Gastroesophageal sphincter (tissue), 4 donors: Measurements from ENCODE around the gene TTC7B. TPM values are rescaled to one million over a fixed set of nuclear protein-coding genes. Genes with fewer than 3 reads are reported as not detected.
A peak's percentile ranks its signal among the peaks of the same experiment; 100 is the strongest.

ENCODE experiments used
- ATAC-seq: fragments of 150-250 bp; one replicate; pipeline ENCODE4 v1.9.1; 2016; ENCODE audit warnings: mild to moderate bottlenecking, moderate library complexity
- H3K27ac ChIP-seq, 4 donors: fragments of 200-600 bp; sonication (generic) in 3 of 4; 1 replicate in 3 of 4; 2 replicates in 1 of 4; pipeline ENCODE4 v1.5.1; 2016 to 2019
- H3K27me3 ChIP-seq: fragments of 200-600 bp; sonication (generic); one replicate; pipeline ENCODE4 v1.5.1; 2019
- H3K36me3 ChIP-seq, 2 donors: fragments of 200-600 bp; sonication (generic); one replicate each; pipeline ENCODE4 v1.5.1; 2019; ENCODE audit warnings: control low read depth in 1 of 2
- H3K4me1 ChIP-seq, 3 donors: fragments of 200-600 bp; sonication (generic); 1 replicate in 2 of 3; 2 replicates in 1 of 3; pipeline ENCODE4 v1.5.1; 2016 to 2019; ENCODE audit warnings: control low read depth in 2 of 3
- H3K4me3 ChIP-seq, 2 donors: fragments of 200-600 bp; sonication (generic); one replicate each; pipeline ENCODE4 v1.5.1; 2019; ENCODE audit warnings: mild to moderate bottlenecking in 1 of 2, moderate library complexity in 1 of 2
- H3K9me3 ChIP-seq, 3 donors: fragments of 200-600 bp; sonication (generic); one replicate each; pipeline ENCODE4 v1.5.1; 2017 to 2019; ENCODE audit warnings: control low read depth in 2 of 3
- EP300 ChIP-seq: sonication (generic); formaldehyde crosslinking; IDR thresholded peaks from one replicate; pipeline ENCODE4 v1.6.1; 2017; ENCODE audit warnings: antibody characterized with exemption, mild to moderate bottlenecking
- POLR2A ChIP-seq, 2 donors: fragments of 450-650 bp; IDR thresholded peaks; one replicate each; pipeline ENCODE4 v1.6.1; 2017; ENCODE audit warnings: antibody characterized with exemption in 2 of 2, mild to moderate bottlenecking in 2 of 2, moderate library complexity in 1 of 2
- POLR2AphosphoS5 ChIP-seq: sonication (generic); formaldehyde crosslinking; IDR thresholded peaks from one replicate; pipeline ENCODE4 v1.6.1; 2017; ENCODE audit warnings: antibody characterized with exemption
- WGBS, 2 donors: methylation state at CpG; one replicate each; pipeline ENCODE4 v1.1.5; 2018; ENCODE audit warnings: low coverage in 1 of 2; 5-methylcytosine and 5-hydroxymethylcytosine counted together
- total RNA-seq, 4 donors: library from RNA; depleted of rRNA; stranded (reverse); fragments of >200 nt; gene quantifications; one replicate each; pipeline ENCODE4 v1.1.0, GENCODE V29; 2016
- TF ChIP-seq, protein P1 (sequence below), 4 experiments: fragments of 200-600 bp in 2 of 4; fragments of 450-650 bp in 2 of 4; sonication (generic) in 1 of 4; IDR thresholded peaks; one replicate each; pipeline ENCODE4 v1.5.1; 2017 to 2019; ENCODE audit warnings: antibody characterized with exemption in 4 of 4, mild to moderate bottlenecking in 2 of 4, moderate library complexity in 2 of 4

Gene TTC7B
- total RNA-seq, 4 donors from 2014 or later, result 59.0 to 170 (median 64.1) TPM

DNA sequence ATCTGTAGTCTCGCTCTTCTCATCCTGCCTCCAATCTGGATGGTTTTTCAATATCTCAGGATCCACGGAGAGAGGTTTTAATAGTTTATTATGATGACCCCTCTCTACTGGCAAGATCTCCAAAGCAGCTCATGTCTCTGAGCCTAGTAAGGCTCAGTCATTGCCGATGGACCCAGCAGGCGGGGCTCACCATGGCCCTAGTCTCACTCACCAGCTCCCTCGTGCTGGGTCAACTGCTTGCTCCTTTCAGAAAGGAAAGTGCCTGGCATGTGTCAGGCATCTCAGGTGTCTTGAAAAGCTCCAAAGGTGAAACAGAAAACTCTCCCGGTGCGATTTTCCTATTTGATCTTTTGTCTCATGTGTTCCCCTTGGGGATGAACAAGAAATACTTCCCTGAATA lies 240.4 kb downstream of the TTC7B start:
- no peak for ATAC-seq
- H3K27ac ChIP-seq, result peak overlapping the region in 2 of 4 donors; percentile 64 to 74
- peaks cover 0 to 46% of the 10 kb centered on the region in 2 donors for H3K36me3 ChIP-seq
- WGBS, 2 donors, result 82 to 100% methylated on average over 3 to 5 of the region's 7 CpGs
- no peaks in the 10 kb centered on the region for H3K9me3 ChIP-seq
- H3K27me3 ChIP-seq, result no peaks in the 10 kb centered on the region
- no peak overlapping the region for H3K4me3 ChIP-seq
- H3K4me1 ChIP-seq, result peaks cover 0 to 57% (median 5%) of the 10 kb centered on the region in 3 donors
- TF ChIP-seq POLR2A (IDR thresholded peaks at IDR 0.05) (no peak), POLR2AphosphoS5 (no peak), EP300 (no peak)
- TF ChIP-seq, protein P1, sequence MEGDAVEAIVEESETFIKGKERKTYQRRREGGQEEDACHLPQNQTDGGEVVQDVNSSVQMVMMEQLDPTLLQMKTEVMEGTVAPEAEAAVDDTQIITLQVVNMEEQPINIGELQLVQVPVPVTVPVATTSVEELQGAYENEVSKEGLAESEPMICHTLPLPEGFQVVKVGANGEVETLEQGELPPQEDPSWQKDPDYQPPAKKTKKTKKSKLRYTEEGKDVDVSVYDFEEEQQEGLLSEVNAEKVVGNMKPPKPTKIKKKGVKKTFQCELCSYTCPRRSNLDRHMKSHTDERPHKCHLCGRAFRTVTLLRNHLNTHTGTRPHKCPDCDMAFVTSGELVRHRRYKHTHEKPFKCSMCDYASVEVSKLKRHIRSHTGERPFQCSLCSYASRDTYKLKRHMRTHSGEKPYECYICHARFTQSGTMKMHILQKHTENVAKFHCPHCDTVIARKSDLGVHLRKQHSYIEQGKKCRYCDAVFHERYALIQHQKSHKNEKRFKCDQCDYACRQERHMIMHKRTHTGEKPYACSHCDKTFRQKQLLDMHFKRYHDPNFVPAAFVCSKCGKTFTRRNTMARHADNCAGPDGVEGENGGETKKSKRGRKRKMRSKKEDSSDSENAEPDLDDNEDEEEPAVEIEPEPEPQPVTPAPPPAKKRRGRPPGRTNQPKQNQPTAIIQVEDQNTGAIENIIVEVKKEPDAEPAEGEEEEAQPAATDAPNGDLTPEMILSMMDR (IDR thresholded peaks at IDR 0.05), result no peak

DNA sequence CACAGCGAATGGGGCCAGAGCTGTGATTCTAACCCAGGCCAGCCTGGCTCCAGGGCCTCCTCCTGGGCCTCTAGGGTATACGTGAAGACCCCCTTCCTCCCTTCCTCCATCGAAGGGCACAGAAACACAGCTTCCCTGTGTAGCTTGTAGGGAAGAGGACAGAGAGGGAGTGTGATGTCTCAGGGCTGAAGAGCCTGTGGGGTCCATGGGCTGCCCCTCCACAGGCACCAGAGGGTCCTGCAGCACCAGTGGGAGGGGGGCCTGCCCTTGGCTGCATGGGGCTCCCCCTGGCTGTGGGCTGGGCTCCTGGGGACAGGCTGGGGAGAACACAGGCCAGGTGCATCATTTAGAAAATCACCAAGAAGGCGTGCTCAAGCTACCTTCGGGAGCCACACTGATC lies 240.9 kb downstream of the TTC7B start:
- ATAC-seq, result no peak
- TF ChIP-seq POLR2AphosphoS5, result no peak
- TF ChIP-seq, protein P1 (IDR thresholded peaks at IDR 0.05), result peak in 1 of 4 experiments; percentile 19
- H3K27ac ChIP-seq, result peak overlapping the region in 3 of 4 donors; percentile 64 to 74 (median 66)
- H3K4me1 ChIP-seq, result peaks cover 0 to 55% (median 5%) of the 10 kb centered on the region in 3 donors
- H3K27me3 ChIP-seq, result no peaks in the 10 kb centered on the region
- no peaks in the 10 kb centered on the region for H3K9me3 ChIP-seq
- H3K36me3 ChIP-seq, result peaks cover 0 to 50% of the 10 kb centered on the region in 2 donors
- 83% methylated on average over 1 of the region's 5 CpGs; no CpG with 5 or more reads in 1 of the 2 donors for WGBS, 2 donors
- H3K4me3 ChIP-seq, result no peak overlapping the region

DNA sequence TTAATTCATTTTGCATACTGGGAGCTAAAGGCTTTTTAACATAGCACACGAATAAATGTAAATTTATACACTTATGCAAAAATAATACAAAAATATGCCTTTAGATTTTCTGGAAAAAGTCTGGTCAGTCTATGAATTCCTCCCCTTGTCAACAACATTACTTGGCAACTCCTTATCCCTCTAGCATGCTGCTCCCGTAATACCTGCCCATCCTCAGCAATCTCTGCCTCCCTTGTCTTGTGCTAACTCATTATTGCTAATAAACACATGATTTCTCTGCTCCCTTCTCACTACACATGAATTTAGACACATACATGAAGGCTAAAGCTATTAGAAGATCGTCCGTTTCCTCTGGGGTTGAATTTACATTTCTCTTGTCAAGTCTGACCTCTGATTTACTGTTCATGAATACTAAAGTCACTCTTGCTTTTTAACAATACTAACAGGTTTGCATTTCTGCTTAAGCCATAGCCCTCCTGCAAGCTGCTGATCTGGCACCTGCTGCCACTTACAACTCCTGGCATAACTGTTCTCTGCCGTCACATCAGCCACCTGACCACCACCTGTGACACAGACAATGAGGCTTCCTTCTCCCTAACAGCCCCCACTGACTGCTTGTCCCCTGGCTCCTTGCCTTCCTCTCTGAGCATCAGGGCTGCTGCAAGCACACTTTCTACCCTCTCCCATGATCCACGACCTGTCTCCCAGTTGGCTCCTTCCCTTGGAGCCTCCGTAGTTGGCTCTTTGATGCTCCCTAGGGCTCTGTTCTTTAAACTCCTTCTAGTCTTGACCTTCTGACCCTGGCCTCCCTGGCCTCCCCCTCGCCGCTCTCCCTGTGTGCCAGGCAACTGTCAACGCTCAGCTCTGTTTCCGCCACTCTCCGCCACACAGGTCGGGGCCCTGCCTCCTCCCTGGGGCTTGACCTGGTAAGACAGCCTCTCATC lies 241.8 kb downstream of the TTC7B start:
- Histone ChIP-seq H3K27me3 (no peaks in the 10 kb centered on the region), H3K27ac (peak overlapping the region in 3 of 4 donors; percentile 64 to 74 (median 66)), H3K9me3 (no peaks in the 10 kb centered on the region), H3K36me3 (peaks cover 0 to 46% of the 10 kb centered on the region in 2 donors), H3K4me1 (peaks cover 0 to 64% (median 5%) of the 10 kb centered on the region in 3 donors), H3K4me3 (no peak overlapping the region)
- WGBS, 2 donors, result 43 to 75% methylated on average over 10 to 11 of the region's 13 CpGs
- ATAC-seq, result no peak
- no peak for TF ChIP-seq POLR2AphosphoS5
- TF ChIP-seq EP300, result no peak
- TF ChIP-seq, protein P1 (IDR thresholded peaks at IDR 0.05), result no peak
- no peak for TF ChIP-seq POLR2A (IDR thresholded peaks at IDR 0.05)

DNA sequence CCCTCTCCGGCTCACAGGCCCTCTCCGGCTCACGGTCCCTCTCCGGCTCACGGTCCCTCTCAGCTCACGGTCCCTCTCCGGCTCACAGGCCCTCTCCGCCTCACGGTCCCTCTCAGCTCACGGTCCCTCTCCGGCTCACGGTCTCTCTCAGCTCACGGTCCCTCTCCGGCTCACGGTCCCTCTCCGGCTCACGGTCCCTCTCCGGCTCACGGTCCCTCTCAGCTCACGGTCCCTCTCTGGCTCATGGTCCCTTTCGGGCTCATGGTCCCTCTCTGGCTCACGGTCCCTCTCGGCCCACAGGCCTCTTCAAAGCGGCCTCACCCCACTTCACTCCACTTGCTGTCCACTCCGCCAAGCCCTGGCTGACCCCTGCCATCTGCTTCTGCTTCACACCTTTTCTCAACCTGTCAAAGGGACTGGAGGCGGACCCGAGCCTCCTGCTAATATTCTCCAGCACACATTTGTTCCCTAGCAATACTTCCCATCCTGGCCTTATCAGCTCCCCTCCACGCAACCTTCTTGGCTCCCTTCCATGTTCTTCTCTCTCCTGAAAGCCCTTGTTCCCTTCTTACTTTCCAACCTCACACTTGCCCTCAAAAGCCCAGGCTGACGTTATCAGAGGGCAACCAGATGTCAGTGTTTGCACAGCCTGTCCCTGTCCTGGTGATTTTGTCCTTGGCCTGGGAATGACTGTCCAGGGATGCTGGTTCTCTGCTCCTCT lies 242.7 kb downstream of the TTC7B start:
- Histone ChIP-seq H3K4me3 (no peak overlapping the region), H3K4me1 (peaks cover 0 to 67% (median 9%) of the 10 kb centered on the region in 3 donors), H3K27ac (peak overlapping the region in 2 of 4 donors; percentile 64 to 74), H3K27me3 (no peaks in the 10 kb centered on the region), H3K9me3 (no peaks in the 10 kb centered on the region), H3K36me3 (peaks cover 0 to 37% of the 10 kb centered on the region in 2 donors)
- 82 to 88% methylated on average over 17 to 26 of the region's 29 CpGs for WGBS, 2 donors
- TF ChIP-seq POLR2A (IDR thresholded peaks at IDR 0.05) (no peak), POLR2AphosphoS5 (no peak), EP300 (no peak)
- TF ChIP-seq, protein P1 (IDR thresholded peaks at IDR 0.05), result no peak
- no peak for ATAC-seq
